NB4 (cell line): Measurements from ENCODE around the gene ENPP6.
"Not testable (repeated sequence)": the region's sequence is repeated elsewhere in the genome, so short reads cannot be mapped to it uniquely, and the experiment has no call there.

Experiments used
- DNase-seq: peaks from one replicate; pipeline ENCODE4 v3.0.0; 2010; ENCODE audit warnings: low read depth
- H3K4me3 ChIP-seq: one replicate; pipeline ENCODE4 v1.5.1; 2011; ENCODE audit warnings: mild to moderate bottlenecking, low read depth, low read length, moderate library complexity
- CTCF ChIP-seq: IDR thresholded peaks from one replicate; pipeline ENCODE4 v1.5.1; 2012; ENCODE audit warnings: low read depth, low read length
- MAX ChIP-seq: IDR thresholded peaks from 2 replicates; pipeline ENCODE4 v1.6.1; 2011; ENCODE audit warnings: low read depth, low read length
- MYC ChIP-seq: IDR thresholded peaks from 2 replicates; pipeline ENCODE4 v1.6.1; 2011; ENCODE audit warnings: low read depth, low read length
- POLR2A ChIP-seq: IDR thresholded peaks from 2 replicates; pipeline ENCODE4 v1.6.1; 2011; ENCODE audit warnings: mild to moderate bottlenecking; ENCODE audit not compliant: insufficient read length; ENCODE audit errors: extremely low read depth

The ENPP6 gene

GRCh38 chr4:184214931-184215330 lies 2.7 kb downstream of the ENPP6 start:
- H3K4me3 ChIP-seq, result no peak overlapping the region
- TF ChIP-seq POLR2A (no peak), MYC (no peak)
- DNase-seq, result no peak

- DNase-seq, H3K4me3 ChIP-seq: not testable (repeated sequence)
Measured at GRCh38 chr4:184207734-184208607, 9.7 kb downstream of the ENPP6 start.

- TF ChIP-seq CTCF (no peak), MYC (no peak), MAX (no peak), POLR2A (no peak)
- no peak for DNase-seq
- H3K4me3 ChIP-seq, result no peak overlapping the region
Measured at GRCh38 chr4:184205243-184205642, 12.4 kb downstream of the ENPP6 start.

- no peak for DNase-seq
- TF ChIP-seq MAX, result no peak
- TF ChIP-seq CTCF, result no peak
- no peak for TF ChIP-seq POLR2A
- TF ChIP-seq MYC, result no peak
- H3K4me3 ChIP-seq, result no peak overlapping the region
Measured at GRCh38 chr4:184203300-184203699, 14.4 kb downstream of the ENPP6 start.

GRCh38 chr4:184201179-184201578 lies 16.5 kb downstream of the ENPP6 start:
- DNase-seq, result no peak
- no peak overlapping the region for H3K4me3 ChIP-seq
- TF ChIP-seq MYC, result no peak
- no peak for TF ChIP-seq POLR2A
- no peak for TF ChIP-seq MAX
- TF ChIP-seq CTCF, result no peak

- H3K4me3 ChIP-seq, result no peak overlapping the region
- no peak for DNase-seq
- TF ChIP-seq CTCF (no peak), MAX (no peak), POLR2A (no peak), MYC (no peak)
Measured at GRCh38 chr4:184200296-184200695, 17.4 kb downstream of the ENPP6 start.

GRCh38 chr4:184199780-184200179 lies 17.9 kb downstream of the ENPP6 start:
- no peak for DNase-seq
- H3K4me3 ChIP-seq, result no peak overlapping the region
- TF ChIP-seq POLR2A, result no peak
- TF ChIP-seq MAX, result no peak
- TF ChIP-seq MYC, result no peak
- no peak for TF ChIP-seq CTCF
